ENCODE results near the gene CGB7.

Gene CGB7

DNA sequence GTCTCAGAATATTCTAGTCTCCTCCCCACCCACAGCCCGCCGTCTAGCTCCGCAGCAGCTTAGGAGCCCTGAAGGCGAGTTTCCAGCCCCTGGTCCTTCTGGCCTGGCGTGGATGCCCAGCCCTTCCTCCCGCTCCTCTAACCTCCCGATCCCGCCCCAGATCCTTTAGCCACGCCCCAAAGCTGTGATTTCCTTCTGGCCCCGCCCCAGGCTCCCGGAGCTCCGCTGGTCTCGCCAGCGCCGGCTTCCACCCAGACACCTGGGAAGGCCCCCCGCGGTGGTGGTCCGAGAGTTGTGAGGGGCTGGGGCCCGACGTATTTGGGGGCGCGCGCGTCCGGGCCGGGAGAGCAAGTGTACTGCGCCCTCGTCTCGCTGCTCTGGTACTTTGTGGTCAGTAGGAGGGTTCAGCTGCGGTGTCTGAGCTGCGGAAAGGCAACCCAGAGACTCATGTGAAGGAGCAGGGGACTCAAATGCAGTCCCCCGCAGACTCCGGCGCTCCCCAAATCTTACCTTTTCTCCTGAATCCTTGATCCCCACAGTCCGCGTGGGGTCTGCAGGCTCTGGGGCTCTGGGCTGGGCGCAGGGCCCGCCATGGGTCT is at the start of gene CGB7:
CGB7 (minus strand) TSS at position 114 of the 599 bp plus-strand sequence. CDS start 2,374 bp downstream, outside the sequence.
- peak; percentile 86 for DNase-seq

DNA sequence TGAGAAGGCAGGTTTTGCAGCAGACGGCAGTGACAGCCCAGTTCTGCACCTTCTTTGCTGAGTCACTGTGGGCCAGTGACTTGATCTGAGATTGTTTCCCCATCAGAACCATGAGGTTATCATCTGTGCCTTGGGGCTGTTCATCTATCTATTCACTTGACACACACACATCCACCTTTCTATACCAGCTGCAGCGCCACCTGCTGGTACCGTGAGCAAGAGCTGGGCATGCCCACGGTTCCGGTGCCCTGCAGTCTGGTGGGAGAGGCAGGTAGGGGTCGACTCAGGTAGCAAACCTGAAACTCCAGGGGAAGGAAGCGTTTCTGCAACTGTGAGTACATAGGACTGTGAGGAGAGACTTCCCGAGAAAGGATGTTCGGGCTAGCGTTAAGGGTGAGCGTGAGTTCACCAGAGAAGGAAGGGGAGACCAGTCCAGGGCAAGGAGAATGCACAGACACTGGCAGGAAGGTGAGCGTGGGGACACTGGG is 49.1 kb upstream of the CGB7 start:
- DNase-seq, result peak; percentile 73

DNA sequence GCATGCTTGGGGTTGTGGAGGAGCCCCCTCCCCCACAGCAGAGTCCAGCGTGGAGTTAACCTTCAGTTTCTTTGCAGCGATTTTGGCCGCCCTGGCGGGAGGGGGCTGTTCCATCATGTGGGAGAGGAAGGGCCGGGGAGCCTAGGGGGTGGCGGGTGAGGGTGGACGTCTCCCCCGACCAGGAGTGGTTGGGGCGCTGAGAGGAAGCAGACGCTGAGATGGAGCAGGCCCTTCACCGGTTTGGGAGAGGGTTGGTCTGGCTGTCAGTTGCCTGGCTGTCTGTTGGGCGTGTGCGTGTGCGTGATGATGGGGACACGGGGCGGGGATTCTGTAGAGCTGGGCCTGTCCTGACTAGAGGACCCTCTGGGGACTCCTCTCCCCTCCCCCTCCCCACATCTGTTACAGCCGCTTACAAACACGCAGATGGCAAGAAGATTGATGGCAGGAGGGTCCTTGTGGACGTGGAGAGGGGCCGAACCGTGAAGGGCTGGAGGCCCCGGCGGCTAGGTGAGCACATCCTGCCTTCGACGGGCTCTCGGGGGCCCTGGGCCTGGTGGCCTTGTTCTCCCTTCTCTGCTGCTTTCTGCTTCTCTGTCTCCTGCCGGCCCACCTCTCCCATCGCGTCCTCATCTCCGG is 46.8 kb upstream of the CGB7 start:
- peak; percentile 64 for DNase-seq

- DNase-seq, result no peak
Observed at GRCh38 chr19:49103331-49104085, 46.0 kb upstream of the CGB7 start.

- DNase-seq, result no peak
Observed at GRCh38 chr19:49102303-49102702, 44.8 kb upstream of the CGB7 start.

- DNase-seq, result no peak
Observed at GRCh38 chr19:49101160-49101559, 43.6 kb upstream of the CGB7 start.

GRCh38 chr19:49098795-49099194 is 41.2 kb upstream of the CGB7 start:
- no peak for DNase-seq

- DNase-seq, result peak; percentile 91
Observed at GRCh38 chr19:49097453-49098288, 40.1 kb upstream of the CGB7 start.

GRCh38 chr19:49094505-49095482 is 37.2 kb upstream of the CGB7 start:
- no peak for DNase-seq

GRCh38 chr19:49092686-49093085 is 35.1 kb upstream of the CGB7 start:
- no peak for DNase-seq

DNA sequence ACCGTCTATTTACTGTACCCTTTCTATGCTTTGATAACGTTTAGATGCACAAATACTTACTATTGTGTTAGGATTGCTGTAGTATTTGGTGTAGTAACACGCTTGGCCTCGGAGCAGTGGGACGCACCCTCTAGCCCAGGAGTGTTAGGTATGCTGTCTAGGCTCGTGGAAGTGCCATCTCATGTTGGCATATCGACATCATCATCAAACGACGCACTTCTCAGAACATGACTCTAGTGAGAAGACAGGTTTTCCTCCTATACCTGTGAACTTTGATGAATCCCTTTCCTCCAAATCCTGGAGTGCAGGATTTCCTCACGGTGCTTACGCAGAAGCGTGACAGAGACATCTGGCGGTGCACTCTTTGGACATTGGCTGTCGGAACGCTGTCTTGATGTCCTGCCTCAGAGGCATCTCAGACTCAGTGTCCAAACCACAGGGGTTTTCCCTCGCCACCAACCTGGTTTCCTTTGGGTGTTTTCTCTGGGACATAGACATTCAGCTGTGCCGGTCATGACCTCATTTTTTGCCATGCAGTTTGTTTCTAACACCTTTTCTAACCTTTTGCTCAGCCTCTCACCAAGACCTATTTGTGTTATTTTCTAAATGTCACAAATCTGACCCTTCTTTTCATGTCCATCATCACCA is 34.0 kb upstream of the CGB7 start:
- DNase-seq, result no peak

DNA sequence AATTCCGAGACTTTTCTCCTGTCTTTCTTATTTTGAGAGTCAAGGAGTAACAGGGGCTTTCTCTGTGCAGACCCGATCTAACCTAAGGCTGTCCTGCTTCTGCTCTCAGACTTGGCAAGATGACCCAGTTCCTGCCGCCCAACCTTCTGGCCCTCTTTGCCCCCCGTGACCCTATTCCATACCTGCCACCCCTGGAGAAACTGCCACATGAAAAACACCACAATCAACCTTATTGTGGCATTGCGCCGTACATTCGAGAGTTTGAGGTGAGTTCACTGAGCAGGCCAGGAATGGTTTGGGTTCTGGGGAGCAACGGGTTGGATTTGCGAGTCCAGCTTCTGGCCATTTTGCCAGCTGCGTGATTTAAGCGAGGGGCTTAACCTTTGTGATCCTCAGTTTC is 28.7 kb upstream of the CGB7 start:
- no peak for DNase-seq

- DNase-seq, result no peak
Observed at GRCh38 chr19:49085868-49086232, 28.3 kb upstream of the CGB7 start.

DNA sequence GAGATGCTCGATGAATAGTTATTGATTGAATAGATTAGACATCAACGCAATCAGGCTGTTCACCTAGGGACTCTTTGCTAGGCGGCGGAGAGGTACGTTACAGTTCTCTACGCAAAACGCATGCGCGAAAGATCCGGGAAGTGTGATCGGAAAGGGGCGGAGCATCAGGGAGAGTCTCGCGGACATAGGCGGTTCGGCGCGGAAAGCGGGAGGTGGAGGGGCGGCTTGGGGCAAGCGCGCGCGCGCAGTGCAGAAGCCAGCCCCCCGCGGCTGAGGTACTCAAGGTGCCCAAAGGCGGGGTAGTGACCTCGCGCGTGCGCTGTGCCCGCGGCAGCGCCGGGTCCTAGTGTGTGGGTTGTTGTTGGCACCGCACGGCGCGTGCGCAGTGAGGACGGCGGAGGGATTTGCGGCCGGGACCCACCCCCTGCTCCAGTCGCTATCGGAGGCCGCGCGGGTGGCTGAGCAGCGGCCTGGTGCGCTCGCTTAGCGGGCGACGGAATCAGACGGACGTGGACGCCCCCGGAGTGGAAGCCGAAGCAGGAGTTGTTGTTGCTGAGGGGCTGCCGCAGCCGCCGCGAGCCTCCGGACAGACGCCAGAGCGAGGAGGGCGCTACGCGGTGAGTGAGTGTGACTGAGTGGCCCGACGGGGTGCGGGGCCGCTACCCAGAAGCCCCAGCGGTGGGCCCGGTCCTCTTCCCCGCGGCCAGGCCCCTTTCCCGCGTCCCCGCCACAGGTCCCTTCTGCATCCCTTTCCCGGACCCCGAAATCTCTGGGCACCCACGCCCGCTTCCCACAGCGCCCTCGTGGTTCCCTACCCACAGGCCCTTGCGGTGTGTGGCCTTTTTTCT is 27.7 kb upstream of the CGB7 start, which contains the start of gene SNRNP70:
SNRNP70 (plus strand) TSS at position 432 of the 848 bp plus-strand sequence. CDS start 964 bp downstream, outside the sequence.
- DNase-seq, result peak; percentile 100

GRCh38 chr19:49084206-49085019 is 26.9 kb upstream of the CGB7 start:
- DNase-seq, result no peak

- DNase-seq, result no peak
Observed at GRCh38 chr19:49081273-49081672, 23.7 kb upstream of the CGB7 start.

GRCh38 chr19:49080392-49080791 is 22.8 kb upstream of the CGB7 start:
- no peak for DNase-seq

DNA sequence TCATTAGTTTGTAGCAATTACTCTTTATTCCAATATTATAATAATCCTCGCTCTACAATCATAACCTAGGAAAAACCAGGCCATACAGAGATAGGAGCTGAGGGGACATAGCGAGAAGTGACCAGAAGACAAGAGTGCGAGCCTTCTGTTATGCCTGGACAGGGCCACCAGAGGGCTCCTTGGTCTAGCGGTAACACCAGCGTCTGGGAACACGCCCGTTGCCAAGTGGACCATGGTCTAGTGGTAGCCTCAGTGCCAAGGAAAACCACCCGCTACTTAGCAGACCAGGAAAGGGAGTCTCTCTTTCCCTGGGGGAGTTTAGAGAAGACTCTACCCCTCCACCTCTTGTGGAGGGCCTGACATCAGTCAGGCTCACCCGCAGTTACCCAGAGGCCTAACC is 17.3 kb upstream of the CGB7 start:
- peak; percentile 70 for DNase-seq
